Loucy (cell line): ENCODE results near the gene STUB1.

Source experiments
- EZH2phosphoT487 ChIP-seq: fragments of 200-600 bp; IDR thresholded peaks from 2 replicates; pipeline ENCODE4 v1.6.1; 2018; ENCODE audit warnings: antibody characterized with exemption, mild to moderate bottlenecking, moderate library complexity, borderline replicate concordance
- TF ChIP-seq, protein P1 (sequence below): fragments of 200-600 bp; sonication (generic); conservative IDR thresholded peaks from 2 replicates; pipeline ENCODE4 v1.5.1; 2014; ENCODE audit warnings: mild to moderate bottlenecking, antibody characterized with exemption, low read length

DNA sequence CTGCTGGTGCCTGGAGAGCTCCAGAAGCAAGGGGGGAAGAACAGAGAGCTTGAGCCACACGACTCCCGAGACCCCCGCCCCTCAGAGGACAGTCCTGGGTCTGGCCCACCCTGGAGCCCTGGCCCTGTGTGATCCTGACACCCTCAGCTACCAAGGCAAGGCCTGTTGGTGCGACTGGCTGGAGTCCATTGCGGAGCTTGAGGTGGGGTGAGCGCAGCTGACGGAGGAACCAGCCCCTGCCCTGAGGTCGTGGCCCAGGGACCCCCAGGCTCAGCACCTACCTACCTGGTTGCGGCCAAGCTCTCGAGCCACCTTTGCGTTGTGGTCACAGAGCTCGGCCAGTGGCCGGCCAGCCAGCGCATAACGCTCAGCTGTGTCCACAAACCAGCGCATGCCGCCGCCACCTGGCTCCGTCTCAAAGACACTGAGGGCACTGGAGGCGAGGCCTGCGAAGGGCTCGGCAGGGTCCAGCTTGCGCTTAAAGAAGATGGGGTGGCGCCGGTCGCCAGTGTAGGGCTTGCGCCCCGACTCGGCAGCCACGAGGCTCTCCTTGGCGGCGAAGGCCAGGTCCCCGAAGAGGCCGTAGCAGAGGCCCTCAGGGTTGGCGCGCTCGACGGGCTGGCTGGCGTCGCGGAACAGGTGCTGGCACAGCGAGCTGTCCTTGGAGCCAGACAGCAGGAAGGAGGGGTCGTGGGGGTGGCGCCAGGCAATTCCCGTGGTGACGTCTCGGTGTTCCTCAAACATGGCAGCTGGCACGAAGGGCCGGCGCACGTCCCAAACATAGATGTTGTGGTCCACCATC lies 6.5 kb downstream of the STUB1 start:
- TF ChIP-seq, protein P1, sequence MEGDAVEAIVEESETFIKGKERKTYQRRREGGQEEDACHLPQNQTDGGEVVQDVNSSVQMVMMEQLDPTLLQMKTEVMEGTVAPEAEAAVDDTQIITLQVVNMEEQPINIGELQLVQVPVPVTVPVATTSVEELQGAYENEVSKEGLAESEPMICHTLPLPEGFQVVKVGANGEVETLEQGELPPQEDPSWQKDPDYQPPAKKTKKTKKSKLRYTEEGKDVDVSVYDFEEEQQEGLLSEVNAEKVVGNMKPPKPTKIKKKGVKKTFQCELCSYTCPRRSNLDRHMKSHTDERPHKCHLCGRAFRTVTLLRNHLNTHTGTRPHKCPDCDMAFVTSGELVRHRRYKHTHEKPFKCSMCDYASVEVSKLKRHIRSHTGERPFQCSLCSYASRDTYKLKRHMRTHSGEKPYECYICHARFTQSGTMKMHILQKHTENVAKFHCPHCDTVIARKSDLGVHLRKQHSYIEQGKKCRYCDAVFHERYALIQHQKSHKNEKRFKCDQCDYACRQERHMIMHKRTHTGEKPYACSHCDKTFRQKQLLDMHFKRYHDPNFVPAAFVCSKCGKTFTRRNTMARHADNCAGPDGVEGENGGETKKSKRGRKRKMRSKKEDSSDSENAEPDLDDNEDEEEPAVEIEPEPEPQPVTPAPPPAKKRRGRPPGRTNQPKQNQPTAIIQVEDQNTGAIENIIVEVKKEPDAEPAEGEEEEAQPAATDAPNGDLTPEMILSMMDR, result no peak
- TF ChIP-seq EZH2phosphoT487, result no peak
